CD4-positive, alpha-beta T cell (primary cell): ENCODE measurements around the gene LRRC37A. TPM values are rescaled to one million over a fixed set of nuclear protein-coding genes. Genes with fewer than 3 reads are reported as not detected.
"Not testable (repeated sequence)": the region's sequence is repeated elsewhere in the genome, so short reads cannot be mapped to it uniquely, and the experiment has no call there.

Source experiments
- ATAC-seq: fragments of 200-7000 bp; cut with Tn5 transposase; one replicate; pipeline ENCODE4 v1.10.0; 2022; ENCODE audit warnings: mild to moderate bottlenecking; ENCODE audit not compliant: poor library complexity
- CTCF ChIA-PET: fragments of 350-600 bp; sonication (Branson Sonifier 250); formaldehyde crosslinking; loops from one replicate; lab custom pipeline; 2021; ENCODE audit warnings: antibody characterized with exemption, inconsistent platforms; lab: Charles Lee
- POLR2A ChIA-PET: fragments of 350-600 bp; sonication (Branson Sonifier 250); formaldehyde crosslinking; loops from one replicate; lab custom pipeline; 2021; ENCODE audit warnings: antibody characterized with exemption, inconsistent platforms; lab: Charles Lee
- DNase-seq, 14 experiments: peaks; one replicate each; pipeline ENCODE4 v3.0.0-alpha.2; 2013 to 2020; ENCODE audit warnings: mixed read lengths in 2 of 14
- H3K27ac ChIP-seq, 2 donors: one replicate each; pipeline versions ENCODE4 v1.5.1 to v1.7.0; 2013; ENCODE audit warnings: low read length in 2 of 2, low read depth in 1 of 2, mild to moderate bottlenecking in 1 of 2
- H3K27me3 ChIP-seq, 2 experiments: 1 replicate in 1 of 2; 2 replicates in 1 of 2; pipeline versions ENCODE4 v1.6.1 to v1.7.0; 2013; ENCODE audit warnings: low read length in 2 of 2, control low read depth in 1 of 2, mild to moderate bottlenecking in 1 of 2, moderate library complexity in 1 of 2; ENCODE audit not compliant: insufficient read depth in 2 of 2, control insufficient read depth in 1 of 2
- H3K36me3 ChIP-seq: one replicate; pipeline ENCODE4 v1.6.1; 2013; ENCODE audit warnings: low read length, control low read depth; ENCODE audit not compliant: insufficient read depth
- H3K4me1 ChIP-seq: one replicate; pipeline ENCODE4 v1.6.1; 2013; ENCODE audit warnings: low read length, control low read depth; ENCODE audit not compliant: insufficient read depth
- H3K4me3 ChIP-seq: one replicate; pipeline ENCODE4 v1.5.1; 2013; ENCODE audit warnings: mild to moderate bottlenecking, low read length, moderate library complexity
- H3K9me3 ChIP-seq, 2 experiments: 1 replicate in 1 of 2; 2 replicates in 1 of 2; pipeline versions ENCODE4 v1.6.1 to v1.7.0; 2013; ENCODE audit warnings: low read length in 2 of 2, mild to moderate bottlenecking in 2 of 2, control low read depth in 1 of 2, moderate library complexity in 1 of 2; ENCODE audit not compliant: control insufficient read depth in 1 of 2, insufficient read depth in 1 of 2
- H3K27ac Mint-ChIP-seq: one replicate; pipeline ENCODE4 v1.8.0; 2020; ENCODE audit warnings: mixed read lengths
- H3K27me3 Mint-ChIP-seq: one replicate; pipeline ENCODE4 v1.8.0; 2021; ENCODE audit warnings: mixed read lengths
- H3K36me3 Mint-ChIP-seq: one replicate; pipeline ENCODE4 v1.8.0; 2021; ENCODE audit warnings: low read depth, mixed read lengths
- H3K4me1 Mint-ChIP-seq: one replicate; pipeline ENCODE4 v1.8.0; 2021; ENCODE audit warnings: low read depth, mixed read lengths
- H3K4me3 Mint-ChIP-seq: one replicate; pipeline ENCODE4 v1.8.0; 2020; ENCODE audit warnings: mild to moderate bottlenecking, mixed read lengths
- H3K9me3 Mint-ChIP-seq: one replicate; pipeline ENCODE4 v1.8.0; 2020; ENCODE audit warnings: mixed read lengths
- CTCF ChIP-seq: fragments of 200-600 bp; IDR thresholded peaks from one replicate; pipeline ENCODE4 v1.8.0; 2022; ENCODE audit warnings: antibody characterized with exemption, mild to moderate bottlenecking
- intact Hi-C, 2 experiments: fragments of 100-400 bp; cut with DNase I in 1 of 2; cut with micrococcal nuclease in 1 of 2; formaldehyde crosslinking; loops; one replicate each; pipeline versions ENCODE4 v1.15.1 to v1.9.0; 2023 to 2025; cut with DNase I, micrococcal nuclease
- total RNA-seq, 174 experiments: library from RNA in 2 of 174; stranded (reverse) in 2 of 174; gene quantifications; one replicate each; pipeline ENCODE4 v1.2.3 and lab custom pipeline; 2021 to 2026

LRRC37A gene
- total RNA-seq, 2 experiments from 2014 or later = 2.9 to 3.6 TPM

- DNase-seq (peak in 11 of 14 experiments; percentile 30 to 88 (median 59)), ATAC-seq (peak; percentile 98)
- intact Hi-C loops = loop anchor here (10.0 kb wide), 1 partner anchor 282 kb away; no protein-coding TSS in a partner anchor
- H3K27ac ChIP-seq, H3K27ac Mint-ChIP-seq, POLR2A ChIA-PET, H3K9me3 ChIP-seq, H3K4me1 Mint-ChIP-seq, H3K36me3 ChIP-seq, H3K4me3 ChIP-seq, H3K4me3 Mint-ChIP-seq, H3K36me3 Mint-ChIP-seq, H3K27me3 ChIP-seq, H3K9me3 Mint-ChIP-seq, H3K4me1 ChIP-seq, H3K27me3 Mint-ChIP-seq: not testable (repeated sequence)
- peak; percentile 81 for TF ChIP-seq CTCF
- CTCF ChIA-PET = interaction anchor here (0.7 to 2.0 kb wide), 6 partner anchors 15 to 705 kb away, joined by 3 to 8 read pairs (median 6); no protein-coding TSS in a partner anchor
Measured at GRCh38 chr17:46286764-46287221, 8.1 kb upstream of the LRRC37A start.

- CTCF ChIA-PET = interaction anchor here (0.9 to 2.0 kb wide), 3 partner anchors 21 to 705 kb away, joined by 3 to 6 read pairs (median 5); no protein-coding TSS in a partner anchor
- DNase-seq, H3K4me1 Mint-ChIP-seq, H3K4me1 ChIP-seq, POLR2A ChIA-PET, H3K36me3 Mint-ChIP-seq, H3K27ac Mint-ChIP-seq, H3K4me3 ChIP-seq, ATAC-seq, H3K27ac ChIP-seq, H3K9me3 Mint-ChIP-seq, H3K36me3 ChIP-seq, H3K4me3 Mint-ChIP-seq, H3K9me3 ChIP-seq, H3K27me3 Mint-ChIP-seq, H3K27me3 ChIP-seq: not testable (repeated sequence)
- intact Hi-C loops = loop anchor here (10.0 kb wide), 1 partner anchor 283 kb away; no protein-coding TSS in a partner anchor
Measured at GRCh38 chr17:46287587-46287986, 7.3 kb upstream of the LRRC37A start.

- H3K9me3 ChIP-seq, H3K9me3 Mint-ChIP-seq, H3K4me1 ChIP-seq, H3K36me3 Mint-ChIP-seq, POLR2A ChIA-PET, H3K27ac Mint-ChIP-seq, H3K4me1 Mint-ChIP-seq, ATAC-seq, H3K36me3 ChIP-seq, H3K4me3 Mint-ChIP-seq, intact Hi-C loops, H3K27me3 Mint-ChIP-seq, H3K27me3 ChIP-seq, H3K27ac ChIP-seq, H3K4me3 ChIP-seq: not testable (repeated sequence)
- peak in 2 of 14 experiments; percentile 22 to 29 for DNase-seq
- CTCF ChIA-PET = interaction anchor here (1.3 kb wide), 1 partner anchor 98 kb away, joined by 4 read pairs; the partner anchor contains the start of gene KANSL1
Measured at GRCh38 chr17:46290906-46291546, 3.9 kb upstream of the LRRC37A start.

- H3K36me3 ChIP-seq, H3K4me1 ChIP-seq, H3K9me3 Mint-ChIP-seq, H3K9me3 ChIP-seq, H3K4me3 Mint-ChIP-seq, DNase-seq, H3K27me3 Mint-ChIP-seq, H3K27ac ChIP-seq, H3K4me1 Mint-ChIP-seq, POLR2A ChIA-PET, H3K27me3 ChIP-seq, ATAC-seq, H3K36me3 Mint-ChIP-seq, intact Hi-C loops, H3K27ac Mint-ChIP-seq, CTCF ChIA-PET, H3K4me3 ChIP-seq: not testable (repeated sequence)
Measured at GRCh38 chr17:46291618-46292017, 3.3 kb upstream of the LRRC37A start.

GRCh38 chr17:46341220-46341619 lies 46.3 kb downstream of the LRRC37A start:
- DNase-seq, H3K4me1 ChIP-seq, H3K9me3 ChIP-seq, H3K27me3 ChIP-seq, H3K27me3 Mint-ChIP-seq, intact Hi-C loops, H3K4me3 Mint-ChIP-seq, H3K27ac ChIP-seq, H3K4me3 ChIP-seq, H3K9me3 Mint-ChIP-seq, H3K36me3 ChIP-seq, H3K27ac Mint-ChIP-seq, ATAC-seq, CTCF ChIA-PET, H3K4me1 Mint-ChIP-seq, H3K36me3 Mint-ChIP-seq, POLR2A ChIA-PET: not testable (repeated sequence)

DNA sequence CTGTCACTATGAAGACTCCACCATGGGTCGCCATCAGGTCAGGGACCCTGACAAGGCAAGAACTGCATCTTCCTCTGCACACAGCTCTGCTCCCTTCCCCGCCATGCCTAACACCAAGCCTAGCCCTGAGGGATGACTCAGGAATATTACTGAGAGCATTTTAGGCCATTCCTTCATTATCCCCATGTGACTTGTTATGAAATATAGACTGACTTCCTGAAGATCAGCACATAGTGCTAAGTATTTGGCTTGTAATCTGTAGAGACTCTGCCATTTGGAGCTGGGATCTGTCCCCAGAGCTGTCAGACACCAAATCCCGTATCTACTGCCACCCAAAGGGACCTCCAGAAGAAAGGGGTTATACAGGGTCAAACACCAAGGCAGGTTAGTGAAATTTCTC lies 47.2 kb downstream of the LRRC37A start:
- POLR2A ChIA-PET, CTCF ChIA-PET: not testable (repeated sequence)

More for the DNA sequence above, 47.2 kb downstream of the LRRC37A start:
- H3K36me3 ChIP-seq, H3K27ac ChIP-seq, intact Hi-C loops, H3K9me3 Mint-ChIP-seq, H3K4me3 ChIP-seq, H3K9me3 ChIP-seq, DNase-seq, H3K27me3 Mint-ChIP-seq, H3K4me1 ChIP-seq, H3K27ac Mint-ChIP-seq, H3K4me3 Mint-ChIP-seq, H3K36me3 Mint-ChIP-seq, ATAC-seq, H3K4me1 Mint-ChIP-seq, H3K27me3 ChIP-seq: not testable (repeated sequence)
